ENCODE data around the gene DENND5A. TPM values are rescaled to one million over a fixed set of nuclear protein-coding genes. Genes with fewer than 3 reads are reported as not detected.

DENND5A gene
- total and polyA plus RNA-seq, 4 donors, result 7.9 to 45.8 (median 18.2) TPM

DNA sequence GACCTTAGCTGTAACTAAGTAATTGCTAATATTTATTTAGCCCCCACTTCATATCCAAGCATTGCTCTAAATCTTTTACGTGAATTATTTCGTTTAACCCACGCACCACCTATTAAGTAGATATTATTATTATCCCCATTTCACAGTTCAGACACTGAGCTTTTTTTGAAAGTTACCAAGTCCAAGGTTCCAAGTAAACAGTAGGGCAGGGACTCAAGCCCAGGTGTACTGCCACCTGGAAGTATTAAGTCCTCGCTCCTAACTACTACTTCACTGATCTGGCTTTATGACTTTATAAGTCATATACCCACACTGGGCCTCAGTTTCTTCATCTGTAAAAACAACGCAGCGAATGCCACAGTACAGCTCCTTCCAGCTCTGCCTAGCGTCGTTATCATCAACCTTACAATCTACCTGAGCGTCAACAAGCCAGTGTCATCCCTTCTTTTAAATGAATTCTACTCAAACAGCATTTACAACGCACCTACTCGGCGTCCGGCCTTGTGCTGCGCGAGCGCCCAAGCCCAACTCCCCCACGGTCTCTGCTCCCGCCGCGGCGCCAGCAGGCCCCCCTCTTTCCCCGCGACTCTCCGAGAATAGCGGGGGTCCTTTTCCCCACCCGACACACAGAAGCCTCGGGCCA lies 48.6 kb upstream of the DENND5A start:
- DNase-seq (ENCODE audit: low spot score), result peak; percentile 53
- whole genome bisulfite sequencing, result 1% methylated on average over 27 of the region's 27 CpGs
- Histone ChIP-seq H3K36me3 (ENCODE audit: control insufficient read depth in 4 of 4, insufficient read depth in 3 of 4, low read depth in 1 of 4, low read length in 3 of 4) (no peaks in the 10 kb centered on the region), H3K4me1 (ENCODE audit: control insufficient read depth in 4 of 4, insufficient read depth in 4 of 4, low read length in 3 of 4) (peaks cover 5 to 21% (median 9%) of the 10 kb centered on the region in 4 donors), H3K9me3 (ENCODE audit: control insufficient read depth in 4 of 4, low read length in 3 of 4) (no peaks in the 10 kb centered on the region), H3K4me3 (ENCODE audit: low read depth in 1 of 3, low read length in 3 of 3) (peak overlapping the region; percentile 59 to 89 (median 88)), H3K9ac (ENCODE audit: low read depth in 1 of 2, low read length in 2 of 2) (peak overlapping the region; percentile 42 to 83), H3K27me3 (ENCODE audit: control insufficient read depth in 4 of 4, insufficient read depth in 4 of 4, low read length in 3 of 4) (no peaks in the 10 kb centered on the region), H3K27ac (ENCODE audit: low read depth in 1 of 2, low read length in 2 of 2) (peak overlapping the region; percentile 92 to 93)
- TF ChIP-seq FOXA1 (IDR thresholded peaks at IDR 0.05) (no peak), RXRA (IDR thresholded peaks at IDR 0.05) (peak in 1 of 2 donors; percentile 7), HNF4G (IDR thresholded peaks at IDR 0.05) (peak; percentile 41), ATF3 (IDR thresholded peaks at IDR 0.05) (no peak), RAD21 (IDR thresholded peaks at IDR 0.05) (no peak), CTCF (IDR thresholded peaks at IDR 0.05; ENCODE audit: low read depth, low read length, missing input control) (no peak), TAF1 (conservative IDR thresholded peaks at IDR 0.05) (no peak), NR2F2 (IDR thresholded peaks at IDR 0.05) (no peak), HNF4A (conservative IDR thresholded peaks at IDR 0.05) (peak; percentile 83 to 84), JUND (IDR thresholded peaks at IDR 0.05) (peak in 1 of 2 donors; percentile 9), SP1 (IDR thresholded peaks at IDR 0.05) (no peak)
- TF ChIP-seq, protein P1, sequence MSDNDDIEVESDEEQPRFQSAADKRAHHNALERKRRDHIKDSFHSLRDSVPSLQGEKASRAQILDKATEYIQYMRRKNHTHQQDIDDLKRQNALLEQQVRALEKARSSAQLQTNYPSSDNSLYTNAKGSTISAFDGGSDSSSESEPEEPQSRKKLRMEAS (IDR thresholded peaks at IDR 0.05), result peak; percentile 17

DNA sequence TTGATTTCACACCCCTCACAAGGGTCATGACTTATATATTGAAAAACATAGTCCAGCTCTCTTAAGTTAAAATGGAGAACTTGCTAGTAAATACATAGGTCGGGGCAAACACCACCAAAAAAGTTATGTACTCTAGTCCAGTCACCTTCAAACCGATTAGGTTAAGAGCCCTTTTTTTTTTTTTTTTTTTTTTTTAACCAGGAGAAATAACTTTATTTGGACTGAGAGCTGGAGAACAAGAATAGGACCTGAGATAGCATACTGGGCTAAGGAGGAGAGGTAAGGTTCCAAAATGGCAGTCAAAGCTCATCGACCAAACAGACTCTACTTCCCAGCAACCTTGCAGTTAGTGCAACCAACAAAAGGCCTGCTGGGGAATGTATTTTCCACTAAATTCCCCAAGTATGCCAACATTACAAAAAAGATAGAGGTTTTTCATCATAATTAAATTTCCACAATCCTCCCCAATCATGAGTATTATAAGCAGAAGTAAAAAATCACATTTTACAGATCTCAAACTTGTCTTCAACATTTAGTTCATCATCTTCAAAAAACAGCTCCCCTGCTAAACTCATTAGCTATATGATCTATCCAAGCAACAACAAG lies 45.4 kb upstream of the DENND5A start:
- no peak overlapping the region for H3K9ac ChIP-seq (ENCODE audit: low read depth in 1 of 2, low read length in 2 of 2)

More for the DNA sequence above, 45.4 kb upstream of the DENND5A start:
- H3K9me3 ChIP-seq (ENCODE audit: control insufficient read depth in 4 of 4, low read length in 3 of 4), result no peaks in the 10 kb centered on the region
- no peaks in the 10 kb centered on the region for H3K27me3 ChIP-seq (ENCODE audit: control insufficient read depth in 4 of 4, insufficient read depth in 4 of 4, low read length in 3 of 4)
- no peak overlapping the region for H3K27ac ChIP-seq (ENCODE audit: low read depth in 1 of 2, low read length in 2 of 2)
- no peaks in the 10 kb centered on the region for H3K36me3 ChIP-seq (ENCODE audit: control insufficient read depth in 4 of 4, insufficient read depth in 3 of 4, low read depth in 1 of 4, low read length in 3 of 4)
- 81% methylated on average over 3 of the region's 3 CpGs for WGBS
- TF ChIP-seq RAD21 (IDR thresholded peaks at IDR 0.05) (no peak), NR2F2 (IDR thresholded peaks at IDR 0.05) (no peak), FOXA1 (IDR thresholded peaks at IDR 0.05) (no peak), JUND (IDR thresholded peaks at IDR 0.05) (no peak), FOXA2 (IDR thresholded peaks at IDR 0.05) (no peak), GABPA (IDR thresholded peaks at IDR 0.05 in 1 of 2, conservative IDR thresholded peaks at IDR 0.05 in 1 of 2) (no peak)
- TF ChIP-seq, protein P2, sequence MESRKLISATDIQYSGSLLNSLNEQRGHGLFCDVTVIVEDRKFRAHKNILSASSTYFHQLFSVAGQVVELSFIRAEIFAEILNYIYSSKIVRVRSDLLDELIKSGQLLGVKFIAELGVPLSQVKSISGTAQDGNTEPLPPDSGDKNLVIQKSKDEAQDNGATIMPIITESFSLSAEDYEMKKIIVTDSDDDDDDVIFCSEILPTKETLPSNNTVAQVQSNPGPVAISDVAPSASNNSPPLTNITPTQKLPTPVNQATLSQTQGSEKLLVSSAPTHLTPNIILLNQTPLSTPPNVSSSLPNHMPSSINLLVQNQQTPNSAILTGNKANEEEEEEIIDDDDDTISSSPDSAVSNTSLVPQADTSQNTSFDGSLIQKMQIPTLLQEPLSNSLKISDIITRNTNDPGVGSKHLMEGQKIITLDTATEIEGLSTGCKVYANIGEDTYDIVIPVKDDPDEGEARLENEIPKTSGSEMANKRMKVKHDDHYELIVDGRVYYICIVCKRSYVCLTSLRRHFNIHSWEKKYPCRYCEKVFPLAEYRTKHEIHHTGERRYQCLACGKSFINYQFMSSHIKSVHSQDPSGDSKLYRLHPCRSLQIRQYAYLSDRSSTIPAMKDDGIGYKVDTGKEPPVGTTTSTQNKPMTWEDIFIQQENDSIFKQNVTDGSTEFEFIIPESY (IDR thresholded peaks at IDR 0.05), result no peak
- peaks cover 5 to 21% (median 9%) of the 10 kb centered on the region in 4 donors for H3K4me1 ChIP-seq (ENCODE audit: control insufficient read depth in 4 of 4, insufficient read depth in 4 of 4, low read length in 3 of 4)
- DNase-seq (ENCODE audit: low spot score), result no peak
- no peak overlapping the region for H3K4me3 ChIP-seq (ENCODE audit: low read depth in 1 of 3, low read length in 3 of 3)

All from liver (tissue), 9 donors.